Mammary epithelial cell (primary cell): ENCODE results near the gene CREBBP.

Experiments
- EZH2 ChIP-seq: IDR thresholded peaks from 2 replicates; pipeline ENCODE4 v1.6.1; 2012; ENCODE audit warnings: low read length, inconsistent platforms, borderline replicate concordance
- TF ChIP-seq, protein P1 (sequence below), 2 donors: IDR thresholded peaks in 1 of 2; conservative IDR thresholded peaks in 1 of 2; 2 replicates each; pipeline ENCODE4 v1.5.1; 2011 to 2012; ENCODE audit warnings: inconsistent platforms in 2 of 2, low read length in 2 of 2, mild to moderate bottlenecking in 2 of 2, control low read depth in 1 of 2, low read depth in 1 of 2; ENCODE audit not compliant: insufficient read depth in 1 of 2; ENCODE audit errors: extremely low read depth in 1 of 2

DNA sequence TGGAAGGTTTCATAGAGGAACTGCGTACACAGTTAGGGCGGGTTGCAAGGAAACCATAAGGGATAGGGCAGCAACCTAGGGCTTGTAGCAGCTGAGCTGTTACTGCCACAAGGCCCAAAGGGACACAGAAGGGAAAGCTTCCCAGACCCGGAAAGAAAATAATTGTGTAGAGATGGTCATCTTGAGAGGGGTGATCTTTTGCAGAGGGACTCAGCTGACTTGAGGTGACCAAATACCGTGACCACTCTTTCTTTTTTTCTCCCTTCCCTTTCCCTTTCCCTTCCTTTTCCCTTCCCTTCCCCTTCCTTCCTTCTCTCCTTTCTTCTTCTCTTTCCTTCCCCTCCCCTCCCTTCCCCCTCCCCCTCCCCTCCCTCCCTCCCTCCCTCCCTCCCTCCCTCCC, 8.5 kb upstream of the CREBBP start:
- TF ChIP-seq, protein P1, sequence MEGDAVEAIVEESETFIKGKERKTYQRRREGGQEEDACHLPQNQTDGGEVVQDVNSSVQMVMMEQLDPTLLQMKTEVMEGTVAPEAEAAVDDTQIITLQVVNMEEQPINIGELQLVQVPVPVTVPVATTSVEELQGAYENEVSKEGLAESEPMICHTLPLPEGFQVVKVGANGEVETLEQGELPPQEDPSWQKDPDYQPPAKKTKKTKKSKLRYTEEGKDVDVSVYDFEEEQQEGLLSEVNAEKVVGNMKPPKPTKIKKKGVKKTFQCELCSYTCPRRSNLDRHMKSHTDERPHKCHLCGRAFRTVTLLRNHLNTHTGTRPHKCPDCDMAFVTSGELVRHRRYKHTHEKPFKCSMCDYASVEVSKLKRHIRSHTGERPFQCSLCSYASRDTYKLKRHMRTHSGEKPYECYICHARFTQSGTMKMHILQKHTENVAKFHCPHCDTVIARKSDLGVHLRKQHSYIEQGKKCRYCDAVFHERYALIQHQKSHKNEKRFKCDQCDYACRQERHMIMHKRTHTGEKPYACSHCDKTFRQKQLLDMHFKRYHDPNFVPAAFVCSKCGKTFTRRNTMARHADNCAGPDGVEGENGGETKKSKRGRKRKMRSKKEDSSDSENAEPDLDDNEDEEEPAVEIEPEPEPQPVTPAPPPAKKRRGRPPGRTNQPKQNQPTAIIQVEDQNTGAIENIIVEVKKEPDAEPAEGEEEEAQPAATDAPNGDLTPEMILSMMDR (conservative IDR thresholded peaks at IDR 0.05 in 1 of 2, IDR thresholded peaks at IDR 0.05 in 1 of 2; ENCODE audit: extremely low read depth in 1 of 2, insufficient read depth in 1 of 2, low read depth in 1 of 2, low read length in 2 of 2): no peak
- no peak for TF ChIP-seq EZH2
